Kidney epithelial cell (primary cell): ENCODE measurements around the gene NEDD4L. TPM values are rescaled to one million over a fixed set of nuclear protein-coding genes. Genes with fewer than 3 reads are reported as not detected.

Experiments
- DNase-seq: peaks from one replicate; pipeline ENCODE4 v3.0.0-alpha.2; 2010; ENCODE audit warnings: low read depth
- H3K27me3 ChIP-seq: 2 replicates; pipeline ENCODE4 v1.6.0; 2011; ENCODE audit warnings: low read length; ENCODE audit not compliant: control insufficient read depth, insufficient read depth
- H3K36me3 ChIP-seq: 2 replicates; pipeline ENCODE4 v1.5.1; 2011; ENCODE audit warnings: low read length; ENCODE audit not compliant: control insufficient read depth, insufficient read depth
- H3K4me3 ChIP-seq: 2 replicates; pipeline ENCODE4 v1.5.1; 2011; ENCODE audit warnings: low read depth, mild to moderate bottlenecking, control low read depth, low read length
- CTCF ChIP-seq: IDR thresholded peaks from 2 replicates; pipeline ENCODE4 v1.5.1; 2011; ENCODE audit warnings: mild to moderate bottlenecking, moderate library complexity, low read length, control low read depth, inconsistent platforms; ENCODE audit not compliant: insufficient read depth, poor library complexity, severe bottlenecking
- total RNA-seq: library from RNA; depleted of rRNA; stranded (reverse); fragments of >200 nt; gene quantifications from 2 replicates; pipeline ENCODE4 v1.2.3, GENCODE V29; 2015

Gene NEDD4L
- total RNA-seq, 1 donor from 2014 or later, result 88.3 TPM

GRCh38 chr18:58309610-58310239 lies 265.7 kb downstream of the NEDD4L start:
- no peak overlapping the region for H3K4me3 ChIP-seq
- H3K27me3 ChIP-seq, result no peaks in the 10 kb centered on the region
- TF ChIP-seq CTCF, result no peak
- no peak for DNase-seq
- no peaks in the 10 kb centered on the region for H3K36me3 ChIP-seq

- H3K27me3 ChIP-seq, result no peaks in the 10 kb centered on the region
- no peaks in the 10 kb centered on the region for H3K36me3 ChIP-seq
- DNase-seq, result peak; percentile 44
- H3K4me3 ChIP-seq, result no peak overlapping the region
- TF ChIP-seq CTCF, result no peak
Observed at GRCh38 chr18:58310517-58310916, 266.5 kb downstream of the NEDD4L start.

GRCh38 chr18:58311390-58311789 lies 267.4 kb downstream of the NEDD4L start:
- no peak for DNase-seq
- H3K27me3 ChIP-seq, result no peaks in the 10 kb centered on the region
- H3K4me3 ChIP-seq, result no peak overlapping the region
- H3K36me3 ChIP-seq, result no peaks in the 10 kb centered on the region
- TF ChIP-seq CTCF, result no peak

- DNase-seq, result no peak
- TF ChIP-seq CTCF, result no peak
Observed at GRCh38 chr18:58313491-58314032, 269.5 kb downstream of the NEDD4L start.

GRCh38 chr18:58314284-58314683 lies 270.3 kb downstream of the NEDD4L start:
- no peak overlapping the region for H3K4me3 ChIP-seq
- DNase-seq, result peak; percentile 88

More at GRCh38 chr18:58313491-58314032, 269.5 kb downstream of the NEDD4L start:
- H3K4me3 ChIP-seq, result no peak overlapping the region
- H3K36me3 ChIP-seq, result no peaks in the 10 kb centered on the region
- no peaks in the 10 kb centered on the region for H3K27me3 ChIP-seq

More at GRCh38 chr18:58314284-58314683, 270.3 kb downstream of the NEDD4L start:
- Histone ChIP-seq H3K27me3 (no peaks in the 10 kb centered on the region), H3K36me3 (no peaks in the 10 kb centered on the region)
- no peak for TF ChIP-seq CTCF
